HG02763 (cell line): ENCODE data around the gene GPR32.
"Not testable (repeated sequence)": the region's sequence is repeated elsewhere in the genome, so short reads cannot be mapped to it uniquely, and the experiment has no call there.

Experiments used
- ATAC-seq: cut with Tn5 transposase; IDR thresholded peaks from one replicate; pipeline ENCODE4 v1.9.1; 2021; ENCODE audit warnings: mild to moderate bottlenecking, moderate library complexity; ENCODE audit not compliant: unreplicated experiment

The GPR32 gene

GRCh38 chr19:50779504-50780457 is 9.5 kb downstream of the GPR32 start:
- no peak for ATAC-seq

- ATAC-seq, result no peak
Observed at GRCh38 chr19:50780753-50781435, 10.6 kb downstream of the GPR32 start.

- ATAC-seq, result not testable (repeated sequence)
Observed at GRCh38 chr19:50783848-50784152, 13.5 kb downstream of the GPR32 start.

GRCh38 chr19:50784710-50785109 is 14.4 kb downstream of the GPR32 start:
- ATAC-seq, result no peak

GRCh38 chr19:50785329-50785728 is 15.1 kb downstream of the GPR32 start:
- ATAC-seq, result no peak

GRCh38 chr19:50790396-50790795 is 20.1 kb downstream of the GPR32 start, which contains the start of gene ACP4:
Gene ACP4 (plus strand): TSS chr19:50790415. CDS start chr19:50790415, 0 bp downstream.
- no peak for ATAC-seq

GRCh38 chr19:50790922-50791467 is 20.7 kb downstream of the GPR32 start:
- no peak for ATAC-seq

GRCh38 chr19:50791594-50792271 is 21.5 kb downstream of the GPR32 start:
- ATAC-seq, result no peak

GRCh38 chr19:50792272-50793250 is 22.3 kb downstream of the GPR32 start:
- ATAC-seq, result no peak

GRCh38 chr19:50793558-50794065 is 23.3 kb downstream of the GPR32 start:
- no peak for ATAC-seq

- ATAC-seq, result no peak
Observed at GRCh38 chr19:50794074-50794875, 24.0 kb downstream of the GPR32 start.

- no peak for ATAC-seq
Observed at GRCh38 chr19:50794876-50795663, 24.8 kb downstream of the GPR32 start.

- no peak for ATAC-seq
Observed at GRCh38 chr19:50795664-50796073, 25.4 kb downstream of the GPR32 start.

GRCh38 chr19:50796128-50796633 is 25.9 kb downstream of the GPR32 start:
- ATAC-seq, result no peak

- no peak for ATAC-seq
Observed at GRCh38 chr19:50796634-50797428, 26.6 kb downstream of the GPR32 start.

- ATAC-seq, result no peak
Observed at GRCh38 chr19:50797429-50797780, 27.1 kb downstream of the GPR32 start.
